GM21825 (cell line): ENCODE measurements around the gene PRR20G.

Experiments
- ATAC-seq: cut with Tn5 transposase; IDR thresholded peaks from one replicate; pipeline ENCODE4 v1.9.1; 2021; ENCODE audit warnings: mild to moderate bottlenecking, moderate library complexity; ENCODE audit not compliant: unreplicated experiment

The PRR20G gene

GRCh38 chr3:127237835-127238234 lies 50.0 kb downstream of the PRR20G start:
- ATAC-seq, result no peak

- ATAC-seq, result no peak
Measured at GRCh38 chr3:127235706-127236105, 52.1 kb downstream of the PRR20G start.

GRCh38 chr3:127234778-127235177 lies 53.1 kb downstream of the PRR20G start:
- ATAC-seq, result no peak
